GM18867 (cell line): ENCODE results near the gene ZNF544.
A peak's percentile ranks its signal among the peaks of the same experiment; 100 is the strongest.
"Not testable (repeated sequence)": the region's sequence is repeated elsewhere in the genome, so short reads cannot be mapped to it uniquely, and the experiment has no call there.

Experiments
- ATAC-seq: cut with Tn5 transposase; IDR thresholded peaks from one replicate; pipeline ENCODE4 v1.9.1; 2021; ENCODE audit warnings: mild to moderate bottlenecking, moderate library complexity; ENCODE audit not compliant: unreplicated experiment

The ZNF544 gene

GRCh38 chr19:58252102-58252685, 23.5 kb downstream of the ZNF544 start:
- no peak for ATAC-seq

GRCh38 chr19:58258259-58258658, 29.5 kb downstream of the ZNF544 start:
- ATAC-seq = not testable (repeated sequence)

- no peak for ATAC-seq
Observed at GRCh38 chr19:58261600-58261967, 32.9 kb downstream of the ZNF544 start.

- no peak for ATAC-seq
Observed at GRCh38 chr19:58261968-58262921, 33.5 kb downstream of the ZNF544 start.

- no peak for ATAC-seq
Observed at GRCh38 chr19:58262922-58263296, 34.2 kb downstream of the ZNF544 start.

GRCh38 chr19:58265100-58265499, 36.4 kb downstream of the ZNF544 start:
- ATAC-seq = no peak

GRCh38 chr19:58268344-58268743, 39.6 kb downstream of the ZNF544 start:
- no peak for ATAC-seq

GRCh38 chr19:58274771-58275201, 46.1 kb downstream of the ZNF544 start:
- ATAC-seq = no peak

GRCh38 chr19:58275564-58275963, 46.9 kb downstream of the ZNF544 start:
- no peak for ATAC-seq

- no peak for ATAC-seq
Observed at GRCh38 chr19:58277197-58277596, 48.5 kb downstream of the ZNF544 start.

GRCh38 chr19:58277748-58278540, 49.2 kb downstream of the ZNF544 start:
- ATAC-seq = no peak

GRCh38 chr19:58278541-58279041, 49.9 kb downstream of the ZNF544 start, which contains the start of gene ZNF8:
ZNF8 (plus strand) TSS chr19:58278955; CDS start chr19:58279082, 127 bp downstream.
- peak; percentile 96 for ATAC-seq

GRCh38 chr19:58279042-58279924, 50.6 kb downstream of the ZNF544 start:
- ATAC-seq = peak; percentile 15

- ATAC-seq = no peak
Observed at GRCh38 chr19:58279925-58280316, 51.2 kb downstream of the ZNF544 start.

GRCh38 chr19:58284199-58284598, 55.5 kb downstream of the ZNF544 start:
- no peak for ATAC-seq

GRCh38 chr19:58291943-58292342, 63.2 kb downstream of the ZNF544 start:
- ATAC-seq = no peak

- no peak for ATAC-seq
Observed at GRCh38 chr19:58294743-58295374, 66.1 kb downstream of the ZNF544 start.

GRCh38 chr19:58296104-58296503, 67.4 kb downstream of the ZNF544 start:
- no peak for ATAC-seq

- no peak for ATAC-seq
Observed at GRCh38 chr19:58300620-58301019, 71.9 kb downstream of the ZNF544 start.

GRCh38 chr19:58304255-58304654, 75.5 kb downstream of the ZNF544 start:
- no peak for ATAC-seq
